Panc1 (cell line): ENCODE data around the gene KCNIP4.

ENCODE experiments used
- CTCF ChIP-seq: fragments of 450-650 bp; IDR thresholded peaks from 2 replicates; pipeline ENCODE4 v1.5.1; 2017; ENCODE audit warnings: mild to moderate bottlenecking
- POLR2AphosphoS5 ChIP-seq: IDR thresholded peaks from 2 replicates; pipeline ENCODE4 v1.6.1; 2012; ENCODE audit warnings: mild to moderate bottlenecking, low read depth, low read length, moderate library complexity
- REST ChIP-seq, 2 experiments: IDR thresholded peaks; 2 replicates each; pipeline ENCODE4 v1.6.1; 2011 to 2012; ENCODE audit warnings: low read depth in 2 of 2, control low read depth in 1 of 2, low read length in 1 of 2, mild to moderate bottlenecking in 1 of 2, moderate library complexity in 1 of 2; ENCODE audit not compliant: insufficient read depth in 1 of 2
- SIN3A ChIP-seq: IDR thresholded peaks from 2 replicates; pipeline ENCODE4 v1.6.1; 2012; ENCODE audit warnings: low read depth, mild to moderate bottlenecking, low read length, moderate library complexity, borderline replicate concordance; ENCODE audit not compliant: insufficient read depth
- TCF7L2 ChIP-seq: IDR thresholded peaks from 2 replicates; pipeline ENCODE4 v1.6.1; 2011; ENCODE audit warnings: mild to moderate bottlenecking, low read depth, low read length, inconsistent platforms

GRCh38 chr4:21628116-21628670, 320.4 kb downstream of the KCNIP4 start:
- TF ChIP-seq POLR2AphosphoS5 = no peak
- TF ChIP-seq CTCF = no peak
- TF ChIP-seq SIN3A = no peak
- no peak for TF ChIP-seq TCF7L2
- TF ChIP-seq REST (IDR thresholded peaks at IDR 0.05; ENCODE audit: insufficient read depth in 1 of 2, low read depth in 2 of 2, low read length in 1 of 2) = no peak
